PC-3 (cell line): ENCODE data around the gene FAM171A1. TPM values are rescaled to one million over a fixed set of nuclear protein-coding genes. Genes with fewer than 3 reads are reported as not detected.

ENCODE experiments used
- ATAC-seq: fragments of 200-7000 bp; cut with Tn5 transposase; 2 replicates; pipeline ENCODE4 v1.9.1; 2020; ENCODE audit warnings: mild to moderate bottlenecking, moderate library complexity
- BruUV-seq: library from RNA; stranded (reverse); fragments of 400-500 nt; replicated peaks from 2 replicates; lab custom pipeline; 2021; lab: Mats Ljungman, UMichigan
- CTCF ChIA-PET: fragments of 300-600 bp; sonication (Branson Sonifier 250); formaldehyde crosslinking; loops from one replicate; lab custom pipeline; 2022; ENCODE audit warnings: antibody characterized with exemption; lab: Charles Lee
- POLR2A ChIA-PET: fragments of 300-600 bp; sonication (Branson Sonifier 250); formaldehyde crosslinking; loops from one replicate; lab custom pipeline; 2022; ENCODE audit warnings: antibody characterized with exemption; ENCODE audit not compliant: unreplicated experiment; lab: Charles Lee
- DNase-seq: peaks from one replicate; pipeline ENCODE4 v3.0.0-alpha.2; 2015
- H2AFZ ChIP-seq: fragments of 300-600 bp; sonication (generic); 2 replicates; pipeline ENCODE4 v1.6.0; 2016; ENCODE audit warnings: antibody characterized with exemption, low read length
- H3F3A ChIP-seq: fragments of 300-600 bp; sonication (generic); one replicate; pipeline ENCODE4 v1.6.0; 2017; ENCODE audit warnings: antibody characterized with exemption, low read length, control low read depth, mild to moderate bottlenecking; ENCODE audit not compliant: unreplicated experiment
- H3K27ac ChIP-seq: fragments of 300-600 bp; sonication (generic); 2 replicates; pipeline ENCODE4 v1.5.1; 2016; ENCODE audit warnings: mild to moderate bottlenecking, low read length
- H3K27me3 ChIP-seq: fragments of 300-600 bp; sonication (generic); 2 replicates; pipeline ENCODE4 v1.6.1; 2016; ENCODE audit warnings: low read length, mixed read lengths
- H3K36me3 ChIP-seq: fragments of 300-600 bp; sonication (generic); 2 replicates; pipeline ENCODE4 v1.6.1; 2016; ENCODE audit warnings: low read depth, mixed run types, low read length, mixed read lengths
- H3K4me1 ChIP-seq: fragments of 300-600 bp; sonication (generic); 2 replicates; pipeline ENCODE4 v1.5.1; 2016; ENCODE audit warnings: low read length; ENCODE audit not compliant: insufficient read depth
- H3K4me2 ChIP-seq: fragments of 300-600 bp; sonication (generic); 2 replicates; pipeline ENCODE4 v1.6.0; 2016; ENCODE audit warnings: low read length
- H3K4me3 ChIP-seq: fragments of 300-600 bp; sonication (generic); 2 replicates; pipeline ENCODE4 v1.5.1; 2016; ENCODE audit warnings: mild to moderate bottlenecking, low read length, mixed read lengths
- H3K79me2 ChIP-seq: fragments of 300-600 bp; sonication (generic); 2 replicates; pipeline ENCODE4 v1.6.1; 2017; ENCODE audit warnings: low read length, mixed read lengths
- H3K9ac ChIP-seq: fragments of 300-600 bp; sonication (generic); 2 replicates; pipeline ENCODE4 v1.6.0; 2016; ENCODE audit warnings: mild to moderate bottlenecking, low read length
- H3K9me2 ChIP-seq: fragments of 300-600 bp; sonication (generic); replicated peaks from 2 replicates; pipeline ENCODE4 v1.6.1; 2016; ENCODE audit warnings: mixed run types, low read length, mixed read lengths
- H3K9me3 ChIP-seq: fragments of 300-600 bp; sonication (generic); 2 replicates; pipeline ENCODE4 v1.6.1; 2016; ENCODE audit warnings: low read length, mixed read lengths
- H4K20me1 ChIP-seq: fragments of 300-600 bp; sonication (generic); 2 replicates; pipeline ENCODE4 v1.6.1; 2016; ENCODE audit warnings: low read length, mixed read lengths
- CTCF ChIP-seq: fragments of 300-600 bp; sonication (generic); conservative IDR thresholded peaks from 2 replicates; pipeline ENCODE4 v1.5.1; 2017; ENCODE audit warnings: antibody characterized with exemption, low read depth, mild to moderate bottlenecking, low read length
- EZH2 ChIP-seq: fragments of 300-600 bp; sonication (generic); IDR thresholded peaks from one replicate; pipeline ENCODE4 v1.6.1; 2017; ENCODE audit warnings: antibody characterized with exemption, mild to moderate bottlenecking, low read length; ENCODE audit not compliant: unreplicated experiment
- EZH2phosphoT487 ChIP-seq: fragments of 300-600 bp; sonication (generic); IDR thresholded peaks from 2 replicates; pipeline ENCODE4 v1.6.1; 2018; ENCODE audit warnings: mild to moderate bottlenecking, antibody characterized with exemption, low read length, borderline replicate concordance
- intact Hi-C: fragments of 100-400 bp; cut with micrococcal nuclease; formaldehyde crosslinking; loops from 2 replicates; pipeline ENCODE4 v1.9.0; 2023
- total RNA-seq: library from RNA; depleted of rRNA; stranded (reverse); fragments of >200 nt; gene quantifications from 2 replicates; pipeline ENCODE4 v1.2.3, GENCODE V29; 2014

FAM171A1 gene
- total RNA-seq, 1 experiment from 2014 or later, result 10.4 TPM

- DNase-seq (peak; percentile 9), ATAC-seq (no peak)
- no peak overlapping the region for H3K9ac ChIP-seq
- no peaks in the 10 kb centered on the region for H3K9me2 ChIP-seq
- ChIA-PET CTCF (no interaction called here), POLR2A (interaction anchor here (0.6 kb wide), 1 partner anchor 76 kb away, joined by 4 read pairs; no protein-coding TSS in a partner anchor)
- H3K27me3 ChIP-seq, result no peaks in the 10 kb centered on the region
- no peaks in the 10 kb centered on the region for H3K9me3 ChIP-seq
- no peaks in the 10 kb centered on the region for H3F3A ChIP-seq
- H3K4me2 ChIP-seq, result no peak overlapping the region
- no peak overlapping the region for H2AFZ ChIP-seq
- TF ChIP-seq EZH2phosphoT487 (no peak), CTCF (no peak), EZH2 (no peak)
- no peak overlapping the region for H3K27ac ChIP-seq
- H3K4me3 ChIP-seq, result no peak overlapping the region
- H3K4me1 ChIP-seq, result no peaks in the 10 kb centered on the region
- BruUV-seq, result no TSS peak
- intact Hi-C loops, result no loop called here
- H3K79me2 ChIP-seq, result no peaks in the 10 kb centered on the region
- H3K36me3 ChIP-seq, result no peaks in the 10 kb centered on the region
- H4K20me1 ChIP-seq, result no peaks in the 10 kb centered on the region
Observed at GRCh38 chr10:15181576-15182156, 189.4 kb downstream of the FAM171A1 start.

- Histone ChIP-seq H4K20me1 (no peaks in the 10 kb centered on the region), H3K9ac (no peak overlapping the region), H3K9me3 (no peaks in the 10 kb centered on the region), H3K9me2 (no peaks in the 10 kb centered on the region), H3F3A (no peaks in the 10 kb centered on the region), H3K27ac (no peak overlapping the region), H2AFZ (no peak overlapping the region), H3K27me3 (no peaks in the 10 kb centered on the region), H3K4me1 (no peaks in the 10 kb centered on the region), H3K4me2 (no peak overlapping the region), H3K79me2 (no peaks in the 10 kb centered on the region), H3K4me3 (no peak overlapping the region), H3K36me3 (no peaks in the 10 kb centered on the region)
- intact Hi-C loops, result no loop called here
- no peak for ATAC-seq
- DNase-seq, result no peak
- ChIA-PET POLR2A (no interaction called here), CTCF (no interaction called here)
- TF ChIP-seq EZH2 (no peak), CTCF (no peak), EZH2phosphoT487 (no peak)
- no TSS peak for BruUV-seq
Observed at GRCh38 chr10:15180736-15181135, 190.4 kb downstream of the FAM171A1 start.

GRCh38 chr10:15176269-15176668 is 194.8 kb downstream of the FAM171A1 start:
- BruUV-seq, result no TSS peak
- Histone ChIP-seq H4K20me1 (no peaks in the 10 kb centered on the region), H3K27me3 (no peaks in the 10 kb centered on the region), H3K4me3 (no peak overlapping the region), H3F3A (no peaks in the 10 kb centered on the region), H3K4me2 (no peak overlapping the region), H3K9me3 (no peaks in the 10 kb centered on the region), H2AFZ (no peak overlapping the region), H3K9me2 (no peaks in the 10 kb centered on the region), H3K79me2 (no peaks in the 10 kb centered on the region), H3K9ac (no peak overlapping the region), H3K36me3 (no peaks in the 10 kb centered on the region), H3K4me1 (no peaks in the 10 kb centered on the region), H3K27ac (no peak overlapping the region)
- TF ChIP-seq EZH2 (no peak), CTCF (no peak), EZH2phosphoT487 (no peak)
- intact Hi-C loops, result no loop called here
- ATAC-seq, result no peak
- DNase-seq, result no peak
- ChIA-PET CTCF (no interaction called here), POLR2A (no interaction called here)
